MM.1S (cell line): ENCODE measurements around the gene GNS.

ENCODE experiments used
- EZH2 ChIP-seq: fragments of 300-600 bp; sonication (generic); optimal IDR thresholded peaks from 2 replicates; pipeline ENCODE3; 2017; ENCODE audit warnings: low read depth, mild to moderate bottlenecking, antibody characterized with exemption, low read length, mixed read lengths
- TF ChIP-seq, protein P1 (sequence below): fragments of 300-600 bp; sonication (generic); IDR thresholded peaks from 2 replicates; pipeline ENCODE4 v1.5.1; 2016; ENCODE audit warnings: antibody characterized with exemption, low read length, mixed read lengths

GRCh38 chr12:64718649-64719048 is 40.6 kb downstream of the GNS start:
- TF ChIP-seq, protein P1, sequence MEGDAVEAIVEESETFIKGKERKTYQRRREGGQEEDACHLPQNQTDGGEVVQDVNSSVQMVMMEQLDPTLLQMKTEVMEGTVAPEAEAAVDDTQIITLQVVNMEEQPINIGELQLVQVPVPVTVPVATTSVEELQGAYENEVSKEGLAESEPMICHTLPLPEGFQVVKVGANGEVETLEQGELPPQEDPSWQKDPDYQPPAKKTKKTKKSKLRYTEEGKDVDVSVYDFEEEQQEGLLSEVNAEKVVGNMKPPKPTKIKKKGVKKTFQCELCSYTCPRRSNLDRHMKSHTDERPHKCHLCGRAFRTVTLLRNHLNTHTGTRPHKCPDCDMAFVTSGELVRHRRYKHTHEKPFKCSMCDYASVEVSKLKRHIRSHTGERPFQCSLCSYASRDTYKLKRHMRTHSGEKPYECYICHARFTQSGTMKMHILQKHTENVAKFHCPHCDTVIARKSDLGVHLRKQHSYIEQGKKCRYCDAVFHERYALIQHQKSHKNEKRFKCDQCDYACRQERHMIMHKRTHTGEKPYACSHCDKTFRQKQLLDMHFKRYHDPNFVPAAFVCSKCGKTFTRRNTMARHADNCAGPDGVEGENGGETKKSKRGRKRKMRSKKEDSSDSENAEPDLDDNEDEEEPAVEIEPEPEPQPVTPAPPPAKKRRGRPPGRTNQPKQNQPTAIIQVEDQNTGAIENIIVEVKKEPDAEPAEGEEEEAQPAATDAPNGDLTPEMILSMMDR, result no peak
- TF ChIP-seq EZH2, result no peak
